GM21390 (cell line): ENCODE data around the gene ITK.

ENCODE experiments used
- ATAC-seq: cut with Tn5 transposase; IDR thresholded peaks from one replicate; pipeline ENCODE4 v1.9.1; 2021; ENCODE audit not compliant: unreplicated experiment

Gene ITK

DNA sequence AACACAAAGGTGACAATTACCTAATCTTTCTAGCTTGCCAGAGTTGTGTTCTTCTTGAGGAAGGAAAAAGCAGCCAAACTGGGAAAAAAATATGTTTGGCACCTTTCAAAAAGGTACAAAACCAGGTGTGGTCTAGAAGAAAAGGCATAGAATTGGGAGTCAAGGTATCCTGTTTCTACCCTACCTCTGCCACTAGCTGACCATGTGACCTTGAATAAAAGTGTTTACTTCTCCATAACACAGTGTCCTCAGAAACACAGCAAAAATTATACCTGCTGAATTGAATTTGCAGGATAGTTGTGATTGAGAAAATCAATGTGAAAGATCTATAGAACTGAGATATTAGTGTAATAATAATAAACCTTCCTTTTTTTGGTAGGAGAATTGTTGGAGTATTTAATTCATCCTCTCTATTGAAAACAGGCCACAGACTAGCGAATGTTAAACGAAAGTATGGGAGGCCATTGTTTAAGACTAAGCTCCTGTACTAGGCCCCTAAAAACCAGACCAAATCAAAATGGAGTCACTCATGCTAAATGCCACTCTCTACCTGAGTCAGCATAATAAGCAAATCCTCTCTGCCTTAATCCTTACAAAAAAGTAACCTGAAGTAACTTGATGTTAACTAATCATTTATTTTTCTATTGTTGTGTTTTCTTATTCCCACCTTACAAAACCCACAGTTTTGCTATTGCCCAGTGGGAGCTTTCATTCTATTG, 97.8 kb downstream of the ITK start:
- no peak for ATAC-seq

DNA sequence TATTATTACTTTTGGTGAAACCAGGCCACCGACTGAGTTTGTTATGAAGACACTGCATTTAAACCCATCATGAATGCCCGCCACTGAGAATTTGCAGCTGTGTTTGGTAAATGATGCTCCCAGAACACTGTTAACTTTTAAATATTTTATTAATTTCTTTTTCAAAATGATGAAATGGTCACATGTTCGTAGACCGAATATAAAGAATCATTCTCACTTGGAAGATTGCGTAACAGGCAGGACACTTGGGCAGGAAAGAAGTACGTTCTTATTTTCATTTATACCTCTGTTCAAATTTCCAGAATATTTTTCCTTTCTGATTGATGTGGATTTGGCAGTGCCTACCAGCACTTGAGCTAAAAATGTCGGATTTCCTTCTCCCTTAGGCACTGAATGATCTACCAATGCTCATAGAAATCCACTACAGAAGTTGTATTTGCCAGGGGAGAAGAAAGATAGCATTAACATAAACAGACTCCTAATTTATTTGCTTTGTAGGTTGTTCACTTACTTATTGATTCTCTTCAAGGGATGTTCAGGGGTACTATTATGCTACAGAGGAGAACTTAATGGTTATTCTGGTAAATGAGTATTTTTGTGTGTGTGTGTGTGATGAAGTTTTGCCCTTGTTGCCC, 99.1 kb downstream of the ITK start:
- no peak for ATAC-seq

- no peak for ATAC-seq
Observed at GRCh38 chr5:157280927-157281326, 100.3 kb downstream of the ITK start.

- ATAC-seq: no peak
Observed at GRCh38 chr5:157282150-157282549, 101.5 kb downstream of the ITK start.

- peak; percentile 100 for ATAC-seq
Observed at GRCh38 chr5:157283434-157283833, 102.8 kb downstream of the ITK start.

GRCh38 chr5:157284458-157285212, 104.0 kb downstream of the ITK start:
- ATAC-seq: no peak

- no peak for ATAC-seq
Observed at GRCh38 chr5:157285310-157286035, 104.8 kb downstream of the ITK start.

- no peak for ATAC-seq
Observed at GRCh38 chr5:157286761-157287211, 106.1 kb downstream of the ITK start.

GRCh38 chr5:157288405-157289163, 107.9 kb downstream of the ITK start:
- no peak for ATAC-seq

DNA sequence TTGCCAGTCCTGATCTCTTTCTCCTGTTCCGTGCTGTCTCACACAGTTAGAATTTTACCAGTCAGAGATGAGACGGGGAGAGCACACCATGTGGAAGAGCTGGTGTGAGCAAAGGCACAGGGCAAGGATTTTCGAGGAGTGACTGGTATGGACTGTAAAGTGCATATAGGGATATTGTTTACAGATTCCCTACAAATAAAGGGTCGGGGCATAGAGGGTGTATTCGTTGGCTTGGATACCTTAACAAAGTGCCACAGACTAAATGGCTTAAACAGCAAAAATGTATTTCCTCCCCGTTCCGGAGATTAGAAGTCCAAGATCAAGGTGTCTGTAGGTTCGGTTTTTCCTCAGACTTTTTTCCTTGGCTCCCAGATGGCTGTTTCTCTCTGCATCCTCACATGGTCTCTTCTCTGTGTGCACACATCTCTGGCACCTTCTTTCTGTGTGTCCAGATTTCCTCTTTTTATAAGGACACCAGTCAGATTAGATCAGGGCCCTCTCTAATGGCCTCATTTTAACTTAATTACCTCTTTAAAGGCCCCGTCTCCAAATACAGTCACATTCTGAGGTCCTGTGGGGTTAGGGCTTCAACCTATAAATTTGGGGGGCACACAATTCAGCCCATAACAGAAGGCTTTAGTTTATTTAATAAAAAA, 108.7 kb downstream of the ITK start:
- ATAC-seq: no peak

GRCh38 chr5:157290156-157290980, 109.7 kb downstream of the ITK start:
- no peak for ATAC-seq

- peak; percentile 92 for ATAC-seq
Observed at GRCh38 chr5:157290981-157291711, 110.5 kb downstream of the ITK start.

DNA sequence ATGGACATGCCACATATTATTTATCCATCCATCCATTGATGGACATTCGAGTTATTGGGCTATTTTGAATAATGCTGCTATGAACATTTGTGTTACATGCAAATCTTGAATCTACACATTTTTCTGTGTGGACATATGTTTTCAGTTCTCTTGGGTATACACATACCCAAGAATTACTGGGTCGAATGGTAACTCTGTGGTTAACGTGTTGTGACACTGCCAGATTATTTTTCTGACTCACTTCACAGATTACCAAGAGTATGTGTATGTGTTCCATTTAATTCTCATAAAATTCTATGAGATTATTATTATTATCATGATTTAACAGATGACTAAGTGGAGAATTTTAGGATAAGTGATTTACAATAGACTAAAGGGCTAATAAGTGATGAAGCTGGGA, 112.0 kb downstream of the ITK start:
- ATAC-seq: no peak

DNA sequence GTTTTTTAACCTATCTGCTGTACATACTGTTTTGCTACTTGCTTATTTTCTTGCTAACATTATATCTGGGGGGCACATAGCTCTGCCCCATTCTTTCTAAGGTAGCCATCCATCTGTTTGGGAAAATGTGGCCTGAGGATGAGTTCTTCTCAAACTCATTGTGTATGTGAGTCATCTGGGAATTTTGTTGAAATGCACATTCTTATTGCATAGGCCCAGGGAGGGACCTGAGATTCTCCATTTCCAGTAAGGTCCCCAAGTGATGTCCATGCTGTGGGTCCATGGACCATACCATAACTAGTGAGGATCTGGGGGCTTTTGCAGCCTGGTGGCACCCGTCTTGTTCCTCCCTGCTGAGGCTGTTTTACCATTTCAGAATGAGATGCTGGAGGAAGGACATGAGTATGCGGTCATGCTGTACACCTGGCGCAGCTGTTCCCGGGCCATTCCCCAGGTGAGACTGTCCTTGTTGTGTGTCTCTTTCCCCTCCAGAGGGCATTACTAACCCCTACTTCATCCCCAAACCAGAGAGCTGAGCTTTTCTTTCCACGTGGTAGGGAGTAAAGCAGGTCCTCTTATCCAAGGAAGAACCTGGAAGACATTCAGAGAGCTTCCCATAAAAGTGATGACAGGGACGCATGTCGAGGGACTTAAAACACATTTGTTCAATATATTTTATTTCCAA, 113.9 kb downstream of the ITK start:
- no peak for ATAC-seq

- ATAC-seq: no peak
Observed at GRCh38 chr5:157295247-157295646, 114.6 kb downstream of the ITK start.

GRCh38 chr5:157300564-157300963, 119.9 kb downstream of the ITK start:
- ATAC-seq: no peak

- ATAC-seq: no peak
Observed at GRCh38 chr5:157301066-157301465, 120.4 kb downstream of the ITK start.

- no peak for ATAC-seq
Observed at GRCh38 chr5:157303023-157303422, 122.4 kb downstream of the ITK start.
